Hematopoietic multipotent progenitor cell treated with erythropoietin and hydrocortisone succinate and interleukin-3 and kit ligand, for 6 days (in vitro differentiated cells): ENCODE measurements around the gene ASPSCR1.
"Not testable (repeated sequence)": the region's sequence is repeated elsewhere in the genome, so short reads cannot be mapped to it uniquely, and the experiment has no call there.

Source experiments
- DNase-seq: peaks from one replicate; pipeline ENCODE4 v3.0.0-alpha.2; 2015

The ASPSCR1 gene

GRCh38 chr17:82029391-82029790 lies 52.0 kb downstream of the ASPSCR1 start:
- no peak for DNase-seq

- DNase-seq, result no peak
Measured at GRCh38 chr17:82029990-82030469, 52.6 kb downstream of the ASPSCR1 start.

GRCh38 chr17:82030470-82031302 lies 53.3 kb downstream of the ASPSCR1 start:
- DNase-seq, result peak; percentile 87

GRCh38 chr17:82031303-82031884 lies 54.0 kb downstream of the ASPSCR1 start, which contains the start of gene RAC3:
Gene RAC3 (plus strand): TSS chr17:82031678. CDS start chr17:82031762, 84 bp downstream.
- DNase-seq, result peak; percentile 58

GRCh38 chr17:82031885-82032627 lies 54.6 kb downstream of the ASPSCR1 start:
- peak; percentile 47 for DNase-seq

- no peak for DNase-seq
Measured at GRCh38 chr17:82033359-82034085, 56.1 kb downstream of the ASPSCR1 start.

GRCh38 chr17:82034371-82035011 lies 57.1 kb downstream of the ASPSCR1 start:
- DNase-seq, result no peak

GRCh38 chr17:82035488-82035887 lies 58.1 kb downstream of the ASPSCR1 start:
- DNase-seq, result no peak

- DNase-seq, result no peak
Measured at GRCh38 chr17:82035956-82036633, 58.7 kb downstream of the ASPSCR1 start.

GRCh38 chr17:82036634-82037091 lies 59.2 kb downstream of the ASPSCR1 start:
- no peak for DNase-seq

GRCh38 chr17:82037092-82037888 lies 59.9 kb downstream of the ASPSCR1 start, which contains the start of gene DCXR:
Gene DCXR (minus strand): TSS chr17:82037697. CDS start chr17:82037682, 15 bp downstream.
- DNase-seq, result peak; percentile 99

- DNase-seq, result no peak
Measured at GRCh38 chr17:82037889-82038195, 60.4 kb downstream of the ASPSCR1 start.

GRCh38 chr17:82038796-82039409 lies 61.5 kb downstream of the ASPSCR1 start:
- not testable (repeated sequence) for DNase-seq

GRCh38 chr17:82039695-82040299 lies 62.4 kb downstream of the ASPSCR1 start:
- no peak for DNase-seq

- DNase-seq, result no peak
Measured at GRCh38 chr17:82041144-82041814, 63.9 kb downstream of the ASPSCR1 start.

GRCh38 chr17:82042649-82043048 lies 65.2 kb downstream of the ASPSCR1 start:
- no peak for DNase-seq

- DNase-seq, result no peak
Measured at GRCh38 chr17:82043507-82043906, 66.1 kb downstream of the ASPSCR1 start.

GRCh38 chr17:82045936-82046484 lies 68.6 kb downstream of the ASPSCR1 start:
- no peak for DNase-seq

- DNase-seq, result no peak
Measured at GRCh38 chr17:82046903-82047302, 69.5 kb downstream of the ASPSCR1 start.
